IMR-90 (cell line): ENCODE measurements around the gene UBE2E2. TPM values are rescaled to one million over a fixed set of nuclear protein-coding genes. Genes with fewer than 3 reads are reported as not detected.

Experiments used
- ATAC-seq: fragments of 200-7000 bp; cut with Tn5 transposase; 2 replicates; pipeline ENCODE4 v1.9.1; 2020; ENCODE audit warnings: low read depth, mild to moderate bottlenecking, moderate library complexity
- BruUV-seq: library from RNA; stranded (reverse); fragments of 400-500 nt; replicated peaks from 2 replicates; lab custom pipeline; 2021; lab: Mats Ljungman, UMichigan
- CTCF ChIA-PET: fragments of 300-600 bp; formaldehyde crosslinking; extraction: SDS; loops from one replicate; lab custom pipeline; 2021; ENCODE audit warnings: antibody characterized with exemption; lab: Yijun Ruan, JAX
- POLR2A ChIA-PET: fragments of 300-600 bp; sonication (Branson Sonifier 250); formaldehyde crosslinking; loops from one replicate; lab custom pipeline; 2022; ENCODE audit warnings: antibody characterized with exemption; ENCODE audit not compliant: unreplicated experiment; lab: Charles Lee
- DNase-seq: peaks from one replicate; pipeline ENCODE4 v3.0.0; 2013
- H2AFZ ChIP-seq: replicated peaks from 2 replicates; pipeline ENCODE3; 2013; ENCODE audit warnings: low read length, mild to moderate bottlenecking; ENCODE audit not compliant: poor library complexity
- H2AK5ac ChIP-seq: 2 replicates; pipeline ENCODE4 v1.6.1; 2013; ENCODE audit warnings: low read depth, low read length, inconsistent platforms
- H2AK9ac ChIP-seq: replicated peaks from 2 replicates; pipeline ENCODE3; 2013; ENCODE audit warnings: mild to moderate bottlenecking, low read depth, low read length, moderate library complexity; ENCODE audit not compliant: poor library complexity
- H2BK120ac ChIP-seq: 2 replicates; pipeline ENCODE4 v1.6.1; 2013; ENCODE audit warnings: low read depth, low read length, inconsistent platforms
- H2BK15ac ChIP-seq: 3 replicates; pipeline ENCODE4 v1.6.1; 2013; ENCODE audit warnings: low read depth, low read length, inconsistent platforms
- H2BK20ac ChIP-seq: 2 replicates; pipeline ENCODE4 v1.6.1; 2013; ENCODE audit warnings: low read depth, mild to moderate bottlenecking, inconsistent platforms, low read length, moderate library complexity
- H2BK5ac ChIP-seq: 2 replicates; pipeline ENCODE4 v1.6.1; 2013; ENCODE audit warnings: mild to moderate bottlenecking, low read depth, low read length, inconsistent platforms; ENCODE audit not compliant: poor library complexity, severe bottlenecking
- H3K14ac ChIP-seq: replicated peaks from 2 replicates; pipeline ENCODE4 v1.6.1; 2013; ENCODE audit warnings: low read depth, low read length, inconsistent platforms
- H3K18ac ChIP-seq: 2 replicates; pipeline ENCODE4 v1.6.1; 2013; ENCODE audit warnings: low read depth, low read length, control low read depth
- H3K23ac ChIP-seq: 2 replicates; pipeline ENCODE4 v1.6.1; 2013; ENCODE audit warnings: low read depth, low read length, inconsistent platforms
- H3K27ac ChIP-seq: 2 replicates; pipeline ENCODE4 v1.5.1; 2013; ENCODE audit warnings: mild to moderate bottlenecking, control low read depth, low read length; ENCODE audit not compliant: insufficient read depth
- H3K27me3 ChIP-seq: 2 replicates; pipeline ENCODE4 v1.6.1; 2013; ENCODE audit warnings: low read length; ENCODE audit not compliant: control insufficient read depth, insufficient read depth
- H3K36me3 ChIP-seq: 2 replicates; pipeline ENCODE4 v1.6.1; 2013; ENCODE audit warnings: low read length, mixed read lengths; ENCODE audit not compliant: control insufficient read depth, insufficient read depth
- H3K4ac ChIP-seq: 2 replicates; pipeline ENCODE4 v1.6.1; 2013; ENCODE audit warnings: low read depth, low read length, inconsistent platforms
- H3K4me1 ChIP-seq: 2 replicates; pipeline ENCODE4 v1.6.1; 2013; ENCODE audit warnings: low read length, mixed read lengths; ENCODE audit not compliant: control insufficient read depth, insufficient read depth
- H3K4me2 ChIP-seq: 2 replicates; pipeline ENCODE4 v1.6.1; 2013; ENCODE audit warnings: low read depth, mild to moderate bottlenecking, control low read depth, low read length, moderate library complexity
- H3K4me3 ChIP-seq: 2 replicates; pipeline ENCODE4 v1.5.1; 2013; ENCODE audit warnings: low read depth, mild to moderate bottlenecking, control low read depth, low read length, moderate library complexity; ENCODE audit not compliant: insufficient read depth
- H3K56ac ChIP-seq: 2 replicates; pipeline ENCODE4 v1.6.1; 2013; ENCODE audit warnings: low read length, inconsistent platforms; ENCODE audit not compliant: insufficient read depth; ENCODE audit errors: extremely low read depth
- H3K79me1 ChIP-seq, 2 experiments: 2 replicates each; pipeline ENCODE4 v1.6.1; 2013; ENCODE audit warnings: low read length in 2 of 2, inconsistent platforms in 1 of 2, low read depth in 1 of 2
- H3K9ac ChIP-seq: 2 replicates; pipeline ENCODE4 v1.6.1; 2013; ENCODE audit warnings: low read depth, low read length, control low read depth
- H3K9me1 ChIP-seq: 2 replicates; pipeline ENCODE4 v1.6.1; 2013; ENCODE audit warnings: low read length, inconsistent platforms; ENCODE audit not compliant: insufficient read depth
- H3K9me3 ChIP-seq: 2 replicates; pipeline ENCODE4 v1.6.1; 2013; ENCODE audit warnings: low read length; ENCODE audit not compliant: control insufficient read depth, insufficient read depth
- H4K20me1 ChIP-seq: 2 replicates; pipeline ENCODE4 v1.6.1; 2013; ENCODE audit warnings: low read length, inconsistent platforms; ENCODE audit not compliant: insufficient read depth
- H4K5ac ChIP-seq: 2 replicates; pipeline ENCODE4 v1.6.1; 2013; ENCODE audit warnings: mild to moderate bottlenecking, low read depth, low read length, control low read depth
- H4K8ac ChIP-seq, 2 experiments: 2 replicates each; pipeline ENCODE4 v1.6.1; 2013; ENCODE audit warnings: low read depth in 2 of 2, low read length in 2 of 2, control low read depth in 1 of 2, inconsistent platforms in 1 of 2
- H4K91ac ChIP-seq: 2 replicates; pipeline ENCODE4 v1.6.1; 2013; ENCODE audit warnings: low read depth, low read length, inconsistent platforms; ENCODE audit not compliant: insufficient read depth
- CEBPB ChIP-seq: IDR thresholded peaks from 2 replicates; pipeline ENCODE4 v1.6.1; 2012; ENCODE audit warnings: low read depth, low read length, improper control_type of control experiment
- CHD1 ChIP-seq: IDR thresholded peaks from 2 replicates; pipeline ENCODE4 v1.6.1; 2012; ENCODE audit warnings: low read depth, low read length, improper control_type of control experiment
- FOS ChIP-seq: fragments of 150-350 bp; IDR thresholded peaks from 2 replicates; pipeline ENCODE4 v1.6.1; 2016; ENCODE audit warnings: low read depth, low read length
- MAZ ChIP-seq: IDR thresholded peaks from 2 replicates; pipeline ENCODE4 v1.6.1; 2012; ENCODE audit warnings: low read depth, mild to moderate bottlenecking, low read length, improper control_type of control experiment, moderate library complexity, borderline replicate concordance
- NFE2L2 ChIP-seq: fragments of 150-350 bp; IDR thresholded peaks from 2 replicates; pipeline ENCODE4 v1.6.1; 2016; ENCODE audit warnings: low read depth, mild to moderate bottlenecking, low read length
- POLR2A ChIP-seq: IDR thresholded peaks from 2 replicates; pipeline ENCODE4 v1.6.1; 2012; ENCODE audit warnings: mild to moderate bottlenecking, low read depth, low read length
- RAD21 ChIP-seq: IDR thresholded peaks from 2 replicates; pipeline ENCODE4 v1.6.1; 2012; ENCODE audit warnings: low read length, improper control_type of control experiment
- RFX5 ChIP-seq: IDR thresholded peaks from 2 replicates; pipeline ENCODE4 v1.8.0; 2012; ENCODE audit warnings: low read depth, mild to moderate bottlenecking, low read length, moderate library complexity
- SMC3 ChIP-seq: fragments of 150-350 bp; IDR thresholded peaks from 2 replicates; pipeline ENCODE4 v1.6.1; 2016; ENCODE audit warnings: low read depth, mild to moderate bottlenecking, antibody characterized with exemption, low read length, moderate library complexity
- WGBS, 2 experiments: methylation state at CpG; one replicate each; pipeline versions ENCODE4 v1.1.5 to v1.1.7; 2013; ENCODE audit warnings: missing lambda C conversion rate in 2 of 2; ENCODE audit not compliant: insufficient read length in 1 of 2; ENCODE audit errors: extremely low coverage in 2 of 2; 5-methylcytosine and 5-hydroxymethylcytosine counted together
- dilution Hi-C: fragments of 300-500 bp; cut with HindIII; formaldehyde crosslinking; loops from one replicate; pipeline ENCODE4 v1.14.3; 2018; ENCODE audit warnings: low sequenced_read_pairs; ENCODE audit not compliant: unreplicated experiment
- in situ Hi-C: fragments of 300-500 bp; cut with MboI; formaldehyde crosslinking; loops from 3 replicates; pipeline ENCODE4 v1.14.3; 2019; ENCODE audit warnings: low sequenced_read_pairs, inconsistent platforms, mixed read lengths
- intact Hi-C: fragments of 100-400 bp; cut with micrococcal nuclease; formaldehyde crosslinking; loops from 2 replicates; pipeline ENCODE4 v1.10.0; 2022
- polyA plus RNA-seq, 3 experiments: library from polyadenylated mRNA; depleted of rRNA; stranded (reverse); fragments of >200 nt; gene quantifications; 2 replicates each; pipeline ENCODE4 v1.2.3, GENCODE V29; 2012; ENCODE audit warnings: low replicate concordance in 1 of 3
- total RNA-seq: library from RNA; depleted of rRNA; stranded (reverse); fragments of >200 nt; gene quantifications from 2 replicates; pipeline ENCODE4 v1.2.3, GENCODE V29; 2012
- TF ChIP-seq, protein P1 (sequence below): fragments of 150-350 bp; IDR thresholded peaks from 2 replicates; pipeline ENCODE4 v1.6.1; 2016; ENCODE audit warnings: low read depth, mild to moderate bottlenecking, low read length, moderate library complexity, borderline replicate concordance
- TF ChIP-seq, protein P2 (sequence below): conservative IDR thresholded peaks from 2 replicates; pipeline ENCODE4 v1.5.1; 2012; ENCODE audit warnings: mild to moderate bottlenecking, low read depth, low read length, improper control_type of control experiment
- TF ChIP-seq, protein P3 (sequence below): fragments of 150-350 bp; IDR thresholded peaks from 2 replicates; pipeline ENCODE4 v1.6.1; 2017; ENCODE audit warnings: mild to moderate bottlenecking, antibody characterized with exemption, low read length, low read depth

Gene UBE2E2
- total and polyA plus RNA-seq, 2 of the 4 experiments (the other 2 are of a cell fraction), result 18.6 to 32.7 TPM

DNA sequence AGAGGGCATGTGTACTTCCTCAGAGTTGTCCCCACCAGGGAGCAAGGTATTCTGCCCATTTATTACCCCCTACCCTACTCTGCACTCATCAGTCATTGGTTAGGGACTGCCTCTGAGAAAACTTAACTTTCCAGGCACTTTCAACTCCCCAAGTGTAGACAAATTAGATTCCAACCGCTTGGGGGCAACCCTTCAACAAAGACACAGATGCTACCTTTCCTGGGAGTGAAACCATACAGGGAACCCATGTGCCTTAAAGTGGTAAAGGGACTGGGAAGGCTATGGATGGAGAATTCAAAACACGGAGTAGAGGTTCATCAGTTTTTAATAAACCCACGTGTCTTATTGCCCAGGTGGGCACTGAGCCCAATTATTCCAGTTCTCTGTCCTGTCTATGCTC, 19.4 kb upstream of the UBE2E2 start:
- POLR2A ChIA-PET, result no interaction called here
- Histone ChIP-seq H3K4me1 (no peaks in the 10 kb centered on the region), H3K4me2 (no peak overlapping the region), H3K9me3 (no peaks in the 10 kb centered on the region), H3K9me1 (no peaks in the 10 kb centered on the region), H3K18ac (no peak overlapping the region), H2BK5ac (no peak overlapping the region), H3K36me3 (no peaks in the 10 kb centered on the region), H2AK5ac (no peak overlapping the region), H3K23ac (no peak overlapping the region), H2BK15ac (no peak overlapping the region), H3K79me1 (no peaks in the 10 kb centered on the region), H4K91ac (no peak overlapping the region), H3K14ac (no peak overlapping the region), H3K27ac (no peak overlapping the region), H3K27me3 (peaks cover 16% of the 10 kb centered on the region; the same call in 1 of the 2 replicates), H4K5ac (no peak overlapping the region), H2AFZ (no peak overlapping the region), H2BK120ac (no peak overlapping the region), H3K4ac (no peak overlapping the region), H4K20me1 (no peaks in the 10 kb centered on the region), H2BK20ac (no peak overlapping the region), H4K8ac (no peak overlapping the region), H3K56ac (no peak overlapping the region), H2AK9ac (no peak overlapping the region), H3K4me3 (no peak overlapping the region), H3K9ac (no peak overlapping the region)
- DNase-seq, result peak; percentile 60
- no TSS peak for BruUV-seq
- intact Hi-C loops, result loop anchor here (2.0 to 10.0 kb wide), 3 partner anchors 429 to 621 kb away; partner anchors contain the start of gene UBE2E1
- TF ChIP-seq, protein P1, sequence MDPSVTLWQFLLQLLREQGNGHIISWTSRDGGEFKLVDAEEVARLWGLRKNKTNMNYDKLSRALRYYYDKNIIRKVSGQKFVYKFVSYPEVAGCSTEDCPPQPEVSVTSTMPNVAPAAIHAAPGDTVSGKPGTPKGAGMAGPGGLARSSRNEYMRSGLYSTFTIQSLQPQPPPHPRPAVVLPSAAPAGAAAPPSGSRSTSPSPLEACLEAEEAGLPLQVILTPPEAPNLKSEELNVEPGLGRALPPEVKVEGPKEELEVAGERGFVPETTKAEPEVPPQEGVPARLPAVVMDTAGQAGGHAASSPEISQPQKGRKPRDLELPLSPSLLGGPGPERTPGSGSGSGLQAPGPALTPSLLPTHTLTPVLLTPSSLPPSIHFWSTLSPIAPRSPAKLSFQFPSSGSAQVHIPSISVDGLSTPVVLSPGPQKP, result no peak
- TF ChIP-seq POLR2A (no peak), NFE2L2 (no peak), MAZ (no peak), RFX5 (no peak), FOS (no peak), SMC3 (peak; percentile 56), CEBPB (no peak), RAD21 (peak; percentile 71), CHD1 (no peak)
- TF ChIP-seq, protein P2, sequence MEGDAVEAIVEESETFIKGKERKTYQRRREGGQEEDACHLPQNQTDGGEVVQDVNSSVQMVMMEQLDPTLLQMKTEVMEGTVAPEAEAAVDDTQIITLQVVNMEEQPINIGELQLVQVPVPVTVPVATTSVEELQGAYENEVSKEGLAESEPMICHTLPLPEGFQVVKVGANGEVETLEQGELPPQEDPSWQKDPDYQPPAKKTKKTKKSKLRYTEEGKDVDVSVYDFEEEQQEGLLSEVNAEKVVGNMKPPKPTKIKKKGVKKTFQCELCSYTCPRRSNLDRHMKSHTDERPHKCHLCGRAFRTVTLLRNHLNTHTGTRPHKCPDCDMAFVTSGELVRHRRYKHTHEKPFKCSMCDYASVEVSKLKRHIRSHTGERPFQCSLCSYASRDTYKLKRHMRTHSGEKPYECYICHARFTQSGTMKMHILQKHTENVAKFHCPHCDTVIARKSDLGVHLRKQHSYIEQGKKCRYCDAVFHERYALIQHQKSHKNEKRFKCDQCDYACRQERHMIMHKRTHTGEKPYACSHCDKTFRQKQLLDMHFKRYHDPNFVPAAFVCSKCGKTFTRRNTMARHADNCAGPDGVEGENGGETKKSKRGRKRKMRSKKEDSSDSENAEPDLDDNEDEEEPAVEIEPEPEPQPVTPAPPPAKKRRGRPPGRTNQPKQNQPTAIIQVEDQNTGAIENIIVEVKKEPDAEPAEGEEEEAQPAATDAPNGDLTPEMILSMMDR, result peak; percentile 67
- TF ChIP-seq, protein P3, sequence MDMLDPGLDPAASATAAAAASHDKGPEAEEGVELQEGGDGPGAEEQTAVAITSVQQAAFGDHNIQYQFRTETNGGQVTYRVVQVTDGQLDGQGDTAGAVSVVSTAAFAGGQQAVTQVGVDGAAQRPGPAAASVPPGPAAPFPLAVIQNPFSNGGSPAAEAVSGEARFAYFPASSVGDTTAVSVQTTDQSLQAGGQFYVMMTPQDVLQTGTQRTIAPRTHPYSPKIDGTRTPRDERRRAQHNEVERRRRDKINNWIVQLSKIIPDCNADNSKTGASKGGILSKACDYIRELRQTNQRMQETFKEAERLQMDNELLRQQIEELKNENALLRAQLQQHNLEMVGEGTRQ, result no peak
- CTCF ChIA-PET, result no interaction called here
- dilution Hi-C loops, result no loop called here
- in situ Hi-C loops, result no loop called here
- ATAC-seq, result peak; percentile 92
- no CpG with 5 or more reads among the region's 3 CpGs for WGBS, 2 experiments
